Skeletal muscle tissue (tissue), 4 donors: ENCODE measurements around the gene USP21. TPM values are rescaled to one million over a fixed set of nuclear protein-coding genes. Genes with fewer than 3 reads are reported as not detected.

ENCODE experiments used
- H3K27ac ChIP-seq: one replicate; pipeline ENCODE4 v1.7.0; 2013; ENCODE audit warnings: mild to moderate bottlenecking, low read depth, low read length, inconsistent platforms
- H3K27me3 ChIP-seq, 3 donors: one replicate each; pipeline ENCODE4 v1.7.0; 2013; ENCODE audit warnings: low read length in 3 of 3; ENCODE audit not compliant: control insufficient read depth in 3 of 3, insufficient read depth in 3 of 3
- H3K36me3 ChIP-seq, 3 donors: one replicate each; pipeline ENCODE4 v1.7.0; 2013; ENCODE audit warnings: low read length in 3 of 3; ENCODE audit not compliant: control insufficient read depth in 3 of 3, insufficient read depth in 3 of 3
- H3K4me1 ChIP-seq, 3 donors: one replicate each; pipeline ENCODE4 v1.7.0; 2013; ENCODE audit warnings: low read length in 3 of 3, mild to moderate bottlenecking in 3 of 3; ENCODE audit not compliant: control insufficient read depth in 3 of 3, insufficient read depth in 3 of 3
- H3K4me3 ChIP-seq, 3 donors: one replicate each; pipeline ENCODE4 v1.7.0; 2013; ENCODE audit warnings: low read length in 3 of 3
- H3K9ac ChIP-seq, 3 donors: one replicate each; pipeline ENCODE4 v1.7.0; 2013; ENCODE audit warnings: low read length in 3 of 3, mild to moderate bottlenecking in 3 of 3, moderate library complexity in 2 of 3, low read depth in 1 of 3
- H3K9me3 ChIP-seq, 3 donors: one replicate each; pipeline ENCODE4 v1.7.0; 2013; ENCODE audit warnings: low read length in 3 of 3; ENCODE audit not compliant: control insufficient read depth in 3 of 3
- total RNA-seq: library from RNA; depleted of rRNA; stranded (reverse); fragments of >200 nt; gene quantifications from one replicate; pipeline ENCODE4 v1.2.3, GENCODE V29; 2014
- donor health status: Osteomylitis.

USP21 gene
- total RNA-seq, 1 donor from 2014 or later: 6.8 TPM

DNA sequence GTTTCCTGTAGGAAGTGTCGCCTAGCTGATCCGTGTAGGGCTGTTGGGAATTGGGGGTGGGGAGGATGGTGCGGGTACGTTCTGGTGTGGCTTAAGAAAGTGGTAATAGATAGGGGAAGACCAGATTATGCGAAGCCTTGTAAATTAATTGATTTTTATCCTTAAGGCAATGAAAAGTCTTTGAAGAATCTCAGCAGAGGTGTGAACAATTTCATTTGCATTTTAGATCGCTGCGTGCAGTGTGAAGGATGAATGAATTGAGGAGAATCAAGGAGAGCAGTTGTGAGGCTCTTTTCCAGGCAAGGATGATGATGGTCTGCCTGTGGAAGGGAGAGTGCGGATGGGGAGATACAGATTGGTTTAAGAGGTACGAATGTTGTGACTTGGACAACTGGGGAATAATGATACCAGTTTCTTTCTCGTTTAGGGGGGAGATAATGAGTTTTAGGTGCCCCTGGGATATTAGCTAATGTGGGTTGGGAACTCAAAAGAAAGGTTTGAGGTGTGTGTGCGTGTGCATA lies 26.0 kb upstream of the USP21 start:
- no peaks in the 10 kb centered on the region for H3K9me3 ChIP-seq
- peaks cover 23 to 54% (median 46%) of the 10 kb centered on the region in 3 donors for H3K4me1 ChIP-seq
- H3K27ac ChIP-seq: peak overlapping the region; percentile 93
- peaks cover 6 to 11% (median 9%) of the 10 kb centered on the region in 3 donors for H3K36me3 ChIP-seq
- peak overlapping the region; percentile 87 to 97 (median 95) for H3K9ac ChIP-seq
- H3K27me3 ChIP-seq: no peaks in the 10 kb centered on the region
- H3K4me3 ChIP-seq: peak overlapping the region; percentile 93 to 96 (median 96)

- peaks cover 14 to 30% (median 18%) of the 10 kb centered on the region in 3 donors for H3K4me1 ChIP-seq
- H3K27me3 ChIP-seq: no peaks in the 10 kb centered on the region
- no peak overlapping the region for H3K4me3 ChIP-seq
- H3K9me3 ChIP-seq: no peaks in the 10 kb centered on the region
- no peak overlapping the region for H3K27ac ChIP-seq
- no peak overlapping the region for H3K9ac ChIP-seq
- no peaks in the 10 kb centered on the region for H3K36me3 ChIP-seq
Measured at GRCh38 chr1:161137881-161138280, 21.4 kb upstream of the USP21 start.

DNA sequence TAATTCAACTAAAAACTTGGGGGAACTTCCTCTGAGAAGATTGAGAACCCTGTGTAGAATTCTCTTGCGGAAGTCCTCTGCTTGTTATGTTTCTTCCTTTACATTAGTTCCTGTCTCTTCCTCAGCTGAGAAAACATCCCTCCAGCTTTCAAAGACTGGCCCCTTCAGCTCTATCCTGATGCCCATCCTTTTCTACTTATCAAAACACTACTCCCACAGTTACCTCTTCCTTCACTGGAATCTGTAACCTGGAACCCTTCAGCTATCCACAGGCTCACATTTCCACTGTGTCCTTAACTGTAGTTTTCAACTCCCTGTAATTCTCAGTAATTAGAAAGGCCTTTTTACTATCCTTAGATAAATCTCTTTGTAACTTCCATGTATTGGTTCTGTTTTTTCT lies 20.9 kb upstream of the USP21 start:
- no peak overlapping the region for H3K27ac ChIP-seq
- H3K9ac ChIP-seq: no peak overlapping the region
- no peak overlapping the region for H3K4me3 ChIP-seq
- H3K9me3 ChIP-seq: no peaks in the 10 kb centered on the region
- H3K36me3 ChIP-seq: no peaks in the 10 kb centered on the region
- no peaks in the 10 kb centered on the region for H3K27me3 ChIP-seq
- peaks cover 11 to 25% (median 16%) of the 10 kb centered on the region in 3 donors for H3K4me1 ChIP-seq

DNA sequence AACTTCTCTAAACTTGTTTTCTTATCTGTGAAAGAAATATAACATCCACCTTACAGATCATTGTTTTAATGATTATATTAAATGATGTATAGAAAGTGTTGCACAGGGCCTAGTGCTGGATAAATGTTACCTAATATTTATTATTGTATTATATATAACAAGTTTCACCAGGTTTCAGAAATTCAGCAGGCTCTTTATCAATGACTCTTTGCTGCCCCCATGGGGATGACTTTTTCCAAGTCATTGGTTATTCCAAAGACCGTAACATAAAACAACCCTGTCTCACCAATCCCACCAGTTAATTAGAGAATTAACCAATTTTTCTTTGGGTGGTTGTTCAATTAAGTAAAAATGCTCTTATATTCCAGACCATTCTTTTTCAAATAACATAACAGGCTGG lies 19.5 kb upstream of the USP21 start:
- no peak overlapping the region for H3K27ac ChIP-seq
- no peaks in the 10 kb centered on the region for H3K27me3 ChIP-seq
- no peak overlapping the region for H3K4me3 ChIP-seq
- H3K36me3 ChIP-seq: no peaks in the 10 kb centered on the region
- peaks cover 5 to 17% (median 10%) of the 10 kb centered on the region in 3 donors for H3K4me1 ChIP-seq
- H3K9me3 ChIP-seq: no peaks in the 10 kb centered on the region
- no peak overlapping the region for H3K9ac ChIP-seq

- Histone ChIP-seq H3K4me3 (no peak overlapping the region), H3K27ac (no peak overlapping the region), H3K36me3 (no peaks in the 10 kb centered on the region), H3K9me3 (no peaks in the 10 kb centered on the region), H3K27me3 (no peaks in the 10 kb centered on the region), H3K9ac (no peak overlapping the region), H3K4me1 (peaks cover 5 to 17% (median 10%) of the 10 kb centered on the region in 3 donors)
Measured at GRCh38 chr1:161140755-161141400, 18.4 kb upstream of the USP21 start.

DNA sequence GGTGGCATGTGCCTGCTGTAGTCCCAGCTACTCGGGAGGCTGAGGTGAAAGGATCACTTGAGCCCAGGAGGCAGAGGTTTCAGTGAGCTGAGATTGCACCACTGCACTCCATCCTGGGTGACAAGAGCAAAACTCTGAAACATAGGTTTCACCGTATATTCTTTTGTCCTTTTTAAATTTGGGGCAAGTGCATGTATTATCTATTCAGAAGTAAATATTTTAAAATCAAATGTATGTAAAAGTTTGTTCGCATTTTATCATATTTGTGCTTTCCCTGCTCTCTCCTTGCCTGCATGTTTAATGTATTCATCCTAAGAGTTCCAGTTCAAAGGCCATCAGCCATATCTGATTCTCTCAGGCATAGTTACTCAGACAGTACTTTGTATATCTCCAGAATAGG lies 13.5 kb upstream of the USP21 start:
- H3K4me3 ChIP-seq: no peak overlapping the region
- H3K27me3 ChIP-seq: no peaks in the 10 kb centered on the region
- no peaks in the 10 kb centered on the region for H3K9me3 ChIP-seq
- no peaks in the 10 kb centered on the region for H3K4me1 ChIP-seq
- H3K27ac ChIP-seq: no peak overlapping the region
- H3K36me3 ChIP-seq: no peaks in the 10 kb centered on the region
- no peak overlapping the region for H3K9ac ChIP-seq

DNA sequence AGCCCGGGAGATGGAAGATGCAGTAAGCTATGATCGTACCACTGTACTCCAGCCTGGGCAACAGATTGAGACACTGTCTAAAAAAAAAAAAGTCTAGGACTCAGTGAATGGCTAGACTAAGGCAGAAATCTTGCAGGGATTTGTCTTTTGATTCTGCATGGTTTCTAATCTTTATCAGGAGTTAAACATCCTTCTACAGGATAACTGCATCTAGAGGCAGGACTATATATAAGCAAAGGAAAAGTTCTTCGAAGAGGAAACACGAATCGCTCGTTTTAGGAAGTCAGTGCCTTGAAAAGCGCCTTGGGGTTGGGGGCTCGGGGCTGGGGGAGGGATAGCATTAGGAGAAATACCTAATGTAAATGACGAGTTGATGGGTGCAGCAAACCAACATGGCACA lies 6.1 kb upstream of the USP21 start:
- H3K9me3 ChIP-seq: no peaks in the 10 kb centered on the region
- peaks cover 6 to 13% (median 10%) of the 10 kb centered on the region in 3 donors for H3K36me3 ChIP-seq
- H3K27ac ChIP-seq: no peak overlapping the region
- peaks cover 10 to 16% (median 12%) of the 10 kb centered on the region in 3 donors for H3K4me1 ChIP-seq
- H3K27me3 ChIP-seq: no peaks in the 10 kb centered on the region
- peak overlapping the region in 2 of 3 donors; percentile 98 to 99 for H3K9ac ChIP-seq
- peak overlapping the region; percentile 97 to 100 (median 99) for H3K4me3 ChIP-seq

GRCh38 chr1:161153682-161154337 lies 5.5 kb upstream of the USP21 start, which contains the start of gene UFC1:
Gene UFC1, plus strand, starts transcription at chr1:161153978. Its CDS starts 20 bp downstream, at chr1:161153998.
- peaks cover 9 to 16% (median 14%) of the 10 kb centered on the region in 3 donors for H3K36me3 ChIP-seq
- peaks cover 15 to 22% (median 16%) of the 10 kb centered on the region in 3 donors for H3K4me1 ChIP-seq
- no peaks in the 10 kb centered on the region for H3K9me3 ChIP-seq
- peak within 1 kb of the TSS; percentile 97 for H3K27ac ChIP-seq
- no peaks in the 10 kb centered on the region for H3K27me3 ChIP-seq
- H3K4me3 ChIP-seq: peak within 1 kb of the TSS; percentile 97 to 100 (median 99)
- peak within 1 kb of the TSS; percentile 97 to 99 (median 98) for H3K9ac ChIP-seq

DNA sequence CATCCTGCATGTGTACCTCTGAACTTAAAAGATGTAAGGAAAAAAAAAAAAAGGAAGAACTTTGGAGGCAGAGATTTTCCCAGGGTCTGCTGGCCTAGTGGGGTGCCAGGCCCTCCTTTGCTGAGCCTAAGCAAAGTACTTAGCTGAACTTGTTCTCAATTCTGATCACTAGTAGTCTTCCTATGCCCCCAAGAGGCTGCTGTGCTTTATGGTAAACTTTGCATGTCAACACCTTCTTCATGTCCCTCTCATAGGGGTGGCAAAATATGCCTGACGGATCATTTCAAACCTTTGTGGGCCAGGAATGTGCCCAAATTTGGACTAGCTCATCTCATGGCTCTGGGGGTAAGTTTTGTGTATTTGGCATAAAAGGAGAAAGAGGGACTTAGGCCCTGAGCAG lies 1.4 kb upstream of the USP21 start:
- Histone ChIP-seq H3K36me3 (peaks cover 26 to 37% (median 33%) of the 10 kb centered on the region in 3 donors), H3K4me3 (no peak overlapping the region), H3K4me1 (peaks cover 33 to 49% (median 38%) of the 10 kb centered on the region in 3 donors), H3K27ac (no peak overlapping the region), H3K27me3 (no peaks in the 10 kb centered on the region), H3K9ac (no peak overlapping the region), H3K9me3 (no peaks in the 10 kb centered on the region)
